Spleen (tissue), 11 donors: Measurements from ENCODE around the gene GPR150. TPM values are rescaled to one million over a fixed set of nuclear protein-coding genes. Genes with fewer than 3 reads are reported as not detected.
A peak's percentile ranks its signal among the peaks of the same experiment; 100 is the strongest.

Experiments
- DNase-seq: peaks from one replicate; pipeline ENCODE4 v3.0.0-alpha.2; 2020
- H3K27ac ChIP-seq, 8 donors: fragments of 200-600 bp; sonication (generic) in 7 of 8; 1 replicate in 4 of 8; 2 replicates in 4 of 8; pipeline versions ENCODE4 v1.5.0 to v1.8.0; 2016 to 2021; ENCODE audit warnings: inconsistent platforms in 4 of 8, mild to moderate bottlenecking in 4 of 8, moderate library complexity in 1 of 8
- H3K27me3 ChIP-seq, 7 donors: fragments of 200-600 bp; sonication (generic) in 6 of 7; replicated peaks in 1 of 7; 1 replicate in 4 of 7; 2 replicates in 3 of 7; pipeline versions ENCODE4 v1.5.0 to v1.8.0; 2016 to 2021; ENCODE audit warnings: inconsistent platforms in 3 of 7, mild to moderate bottlenecking in 1 of 7
- H3K36me3 ChIP-seq, 6 donors: fragments of 200-600 bp; sonication (generic) in 5 of 6; 1 replicate in 4 of 6; 2 replicates in 2 of 6; pipeline versions ENCODE4 v1.5.0 to v1.8.0; 2016 to 2021; ENCODE audit warnings: inconsistent platforms in 2 of 6
- H3K4me1 ChIP-seq, 6 donors: fragments of 200-600 bp; sonication (generic) in 5 of 6; 1 replicate in 3 of 6; 2 replicates in 3 of 6; pipeline versions ENCODE4 v1.5.0 to v1.8.0; 2016 to 2021; ENCODE audit warnings: inconsistent platforms in 3 of 6
- H3K4me3 ChIP-seq, 8 donors: fragments of 200-600 bp; sonication (generic) in 7 of 8; 1 replicate in 4 of 8; 2 replicates in 4 of 8; pipeline versions ENCODE4 v1.5.0 to v1.8.0; 2016 to 2021; ENCODE audit warnings: inconsistent platforms in 4 of 8, mild to moderate bottlenecking in 4 of 8, moderate library complexity in 2 of 8
- H3K9me3 ChIP-seq, 8 donors: fragments of 200-600 bp; sonication (generic) in 7 of 8; 1 replicate in 4 of 8; 2 replicates in 4 of 8; pipeline versions ENCODE4 v1.5.0 to v1.8.0; 2016 to 2021; ENCODE audit warnings: inconsistent platforms in 4 of 8
- POLR2A ChIP-seq, 3 donors: fragments of 450-650 bp; IDR thresholded peaks; one replicate each; pipeline ENCODE4 v1.5.1; 2017; ENCODE audit warnings: antibody characterized with exemption in 3 of 3, mild to moderate bottlenecking in 1 of 3
- POLR2AphosphoS5 ChIP-seq, 3 donors: sonication (generic); formaldehyde crosslinking; IDR thresholded peaks; one replicate each; pipeline ENCODE4 v1.5.1; 2017; ENCODE audit warnings: antibody characterized with exemption in 3 of 3
- WGBS, 5 donors: extraction: QIAGEN DNeasy Blood & Tissue Kit in 3 of 5; methylation state at CpG; one replicate each; pipeline versions ENCODE4 v1.1.5 to v1.1.7; 2013 to 2018; 5-methylcytosine and 5-hydroxymethylcytosine counted together
- intact Hi-C: fragments of 100-400 bp; cut with DNase I; formaldehyde crosslinking; loops from one replicate; pipeline ENCODE4 v1.15.0; 2023; ENCODE audit warnings: low total_unique reads
- polyA plus RNA-seq, 3 donors: library from polyadenylated mRNA; stranded (reverse); fragments of 200-250 nt; gene quantifications; one replicate each; pipeline ENCODE4 v1.2.1, GENCODE V29; 2013
- total RNA-seq, 7 donors: library from RNA; depleted of rRNA in 3 of 7; stranded (reverse); fragments of >200 nt in 3 of 7; fragmentation: NEBNext Ultra II Directional in 4 of 7; extraction: Animal tissue kit (Norgen Biotek cat#: 25700) in 4 of 7; gene quantifications; one replicate each; pipeline versions ENCODE4 v1.1.0 to v1.2.1, GENCODE V29; 2016 to 2021
- TF ChIP-seq, protein P1 (sequence below), 11 experiments: fragments of 200-600 bp in 7 of 11; fragments of 450-650 bp in 4 of 11; sonication (generic) in 4 of 11; IDR thresholded peaks in 8 of 11; conservative IDR thresholded peaks in 3 of 11; 1 replicate in 7 of 11; 2 replicates in 4 of 11; pipeline versions ENCODE4 v1.4.0 to v1.8.0; 2016 to 2021; ENCODE audit warnings: antibody characterized with exemption in 11 of 11, inconsistent platforms in 4 of 11, mild to moderate bottlenecking in 1 of 11
- donor health status: healthy with polysubstance abuse.
- donor health status: DM: no; HTN: no; CAD: no; lungs with moderate emphysema.
- donor health status: DM: no; HTN: no; CAD: no.
- donor health status: Bipolar disorder and iron deficiency.
- donor health status: healthy.
- donor health status: DM: no; HTN: no; CAD: no.
- donor health status: DM: yes; HTN: yes; CAD: no.

The GPR150 gene
- total and polyA plus RNA-seq, 10 donors, result 0.23 to 1.1 (median 0.65) TPM; not detected in 2

DNA sequence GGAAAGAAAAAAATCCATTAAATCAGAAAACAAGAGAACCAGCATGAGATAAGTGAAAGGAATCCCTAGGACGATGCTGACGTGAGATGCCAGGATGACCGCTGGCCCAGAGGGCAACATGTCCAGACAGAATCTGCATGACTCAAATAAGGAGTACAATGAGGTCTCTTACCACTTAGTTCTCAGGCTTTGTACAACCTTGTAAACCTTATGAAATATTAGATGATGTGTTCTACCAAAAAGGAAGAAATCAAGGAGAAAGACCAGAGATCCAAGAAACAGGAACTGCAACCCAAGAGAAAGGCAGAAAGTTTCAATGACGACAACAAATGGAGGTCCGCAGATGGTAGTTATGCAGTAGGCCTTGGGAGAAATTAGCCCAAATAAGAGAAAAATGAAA, 2.8 kb upstream of the GPR150 start:
- peaks cover 0 to 4% (median 0%) of the 10 kb centered on the region in 6 donors for H3K36me3 ChIP-seq
- no peak for DNase-seq
- H3K4me1 ChIP-seq, result peaks cover 7 to 31% (median 27%) of the 10 kb centered on the region in 6 donors
- peaks cover 0 to 21% (median 16%) of the 10 kb centered on the region in 8 donors for H3K9me3 ChIP-seq
- no peak overlapping the region for H3K4me3 ChIP-seq
- no peak overlapping the region for H3K27ac ChIP-seq
- H3K27me3 ChIP-seq, result peaks cover 0 to 22% (median 0%) of the 10 kb centered on the region in 7 donors
- intact Hi-C loops, result no loop called here
- 74 to 97% (median 92%) methylated on average over 5 of the region's 5 CpGs for whole genome bisulfite sequencing, 5 donors
- TF ChIP-seq, protein P1, sequence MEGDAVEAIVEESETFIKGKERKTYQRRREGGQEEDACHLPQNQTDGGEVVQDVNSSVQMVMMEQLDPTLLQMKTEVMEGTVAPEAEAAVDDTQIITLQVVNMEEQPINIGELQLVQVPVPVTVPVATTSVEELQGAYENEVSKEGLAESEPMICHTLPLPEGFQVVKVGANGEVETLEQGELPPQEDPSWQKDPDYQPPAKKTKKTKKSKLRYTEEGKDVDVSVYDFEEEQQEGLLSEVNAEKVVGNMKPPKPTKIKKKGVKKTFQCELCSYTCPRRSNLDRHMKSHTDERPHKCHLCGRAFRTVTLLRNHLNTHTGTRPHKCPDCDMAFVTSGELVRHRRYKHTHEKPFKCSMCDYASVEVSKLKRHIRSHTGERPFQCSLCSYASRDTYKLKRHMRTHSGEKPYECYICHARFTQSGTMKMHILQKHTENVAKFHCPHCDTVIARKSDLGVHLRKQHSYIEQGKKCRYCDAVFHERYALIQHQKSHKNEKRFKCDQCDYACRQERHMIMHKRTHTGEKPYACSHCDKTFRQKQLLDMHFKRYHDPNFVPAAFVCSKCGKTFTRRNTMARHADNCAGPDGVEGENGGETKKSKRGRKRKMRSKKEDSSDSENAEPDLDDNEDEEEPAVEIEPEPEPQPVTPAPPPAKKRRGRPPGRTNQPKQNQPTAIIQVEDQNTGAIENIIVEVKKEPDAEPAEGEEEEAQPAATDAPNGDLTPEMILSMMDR (IDR thresholded peaks at IDR 0.05 in 8 of 11, conservative IDR thresholded peaks at IDR 0.05 in 3 of 11), result no peak
- no peak for TF ChIP-seq POLR2AphosphoS5 (IDR thresholded peaks at IDR 0.05)
- no peak for TF ChIP-seq POLR2A (IDR thresholded peaks at IDR 0.05)

DNA sequence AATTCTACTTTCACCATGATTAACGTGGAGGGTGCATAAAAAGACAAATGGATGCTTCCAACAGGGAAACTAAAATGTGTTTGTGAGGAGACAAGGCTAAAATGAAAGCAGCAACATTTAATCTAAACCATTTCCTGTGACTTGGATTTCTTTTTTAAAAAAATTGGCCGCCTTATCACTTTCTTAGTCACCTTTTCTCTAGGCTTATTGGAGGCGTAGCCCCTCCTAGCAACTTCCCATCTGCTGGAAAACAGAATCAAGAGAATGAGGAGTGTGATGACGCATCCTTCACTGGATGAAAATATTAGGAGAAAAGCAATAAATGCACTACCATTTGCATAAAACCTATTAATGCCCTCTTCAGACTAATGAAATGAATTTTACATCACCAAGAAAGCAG, 791 bp upstream of the GPR150 start:
- no peak overlapping the region for H3K27ac ChIP-seq
- H3K4me1 ChIP-seq, result peaks cover 7 to 42% (median 34%) of the 10 kb centered on the region in 6 donors
- no peaks in the 10 kb centered on the region for H3K36me3 ChIP-seq
- WGBS, 5 donors, result 77 to 85% (median 79%) methylated on average over 4 of the region's 4 CpGs
- H3K9me3 ChIP-seq, result peaks cover 0 to 5% (median 2%) of the 10 kb centered on the region in 8 donors
- DNase-seq, result no peak
- intact Hi-C loops, result no loop called here
- peaks cover 0 to 22% (median 0%) of the 10 kb centered on the region in 7 donors for H3K27me3 ChIP-seq
- H3K4me3 ChIP-seq, result peak overlapping the region in 2 of 8 donors; percentile 69 to 74
- TF ChIP-seq POLR2AphosphoS5 (IDR thresholded peaks at IDR 0.05) (no peak), POLR2A (IDR thresholded peaks at IDR 0.05) (no peak)
- TF ChIP-seq, protein P1 (IDR thresholded peaks at IDR 0.05 in 8 of 11, conservative IDR thresholded peaks at IDR 0.05 in 3 of 11), result no peak

DNA sequence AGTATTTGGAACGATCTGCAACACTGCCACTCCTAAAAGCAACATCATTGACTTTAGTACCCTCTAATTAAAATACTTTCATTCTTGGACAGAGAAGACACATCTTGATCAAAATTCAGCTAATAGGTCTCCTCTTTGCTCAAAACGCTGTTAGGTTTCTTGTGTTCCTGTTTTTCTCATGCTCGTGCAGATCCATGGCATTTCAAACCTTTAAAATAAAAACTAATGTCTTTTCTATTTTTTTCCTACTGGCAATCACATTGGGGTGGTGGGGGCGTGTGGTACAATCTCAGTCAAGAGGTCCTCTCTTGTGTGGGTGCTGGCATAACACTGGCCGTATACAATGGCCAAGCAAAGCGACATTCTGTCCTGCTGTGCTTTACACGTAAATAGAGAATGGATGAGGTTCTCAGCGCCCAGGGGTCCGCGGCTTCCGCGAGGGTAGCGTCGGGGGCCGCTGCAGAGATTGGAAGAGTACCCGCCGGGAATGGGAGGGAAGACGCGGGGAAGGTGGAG, 315 bp upstream of the GPR150 start:
- intact Hi-C loops, result no loop called here
- H3K27ac ChIP-seq, result peak overlapping the region in 1 of 8 donors; percentile 72
- H3K4me3 ChIP-seq, result peak overlapping the region; percentile 60 to 74 (median 68)

More for the DNA sequence above, 315 bp upstream of the GPR150 start:
- Histone ChIP-seq H3K9me3 (peaks cover 0 to under 1% (median 0%) of the 10 kb centered on the region in 8 donors), H3K4me1 (peaks cover 7 to 42% (median 34%) of the 10 kb centered on the region in 6 donors), H3K27me3 (peaks cover 0 to 22% (median 0%) of the 10 kb centered on the region in 7 donors), H3K36me3 (no peaks in the 10 kb centered on the region)
- 6 to 12% (median 8%) methylated on average over 19 of the region's 19 CpGs for WGBS, 5 donors
- DNase-seq, result no peak
- no peak for TF ChIP-seq POLR2A (IDR thresholded peaks at IDR 0.05)
- TF ChIP-seq POLR2AphosphoS5 (IDR thresholded peaks at IDR 0.05), result no peak
- TF ChIP-seq, protein P1 (IDR thresholded peaks at IDR 0.05 in 8 of 11, conservative IDR thresholded peaks at IDR 0.05 in 3 of 11), result no peak
